Ureter (tissue), 1 donor: Measurements from ENCODE around the gene CNTNAP5. TPM values are rescaled to one million over a fixed set of nuclear protein-coding genes. Genes with fewer than 3 reads are reported as not detected.

Experiments used
- DNase-seq: peaks from one replicate; pipeline ENCODE4 v3.0.0-alpha.2; 2020; ENCODE audit warnings: low spot score
- total RNA-seq: library from RNA; stranded (reverse); gene quantifications from one replicate; pipeline ENCODE4 v1.2.4, GENCODE V29; 2023
- donor health status: DM: yes; HTN: yes; CAD: no.

The CNTNAP5 gene
- total RNA-seq, 1 donor from 2014 or later, result 1.5 TPM

GRCh38 chr2:124153713-124154112 is 128.6 kb downstream of the CNTNAP5 start:
- no peak for DNase-seq

DNA sequence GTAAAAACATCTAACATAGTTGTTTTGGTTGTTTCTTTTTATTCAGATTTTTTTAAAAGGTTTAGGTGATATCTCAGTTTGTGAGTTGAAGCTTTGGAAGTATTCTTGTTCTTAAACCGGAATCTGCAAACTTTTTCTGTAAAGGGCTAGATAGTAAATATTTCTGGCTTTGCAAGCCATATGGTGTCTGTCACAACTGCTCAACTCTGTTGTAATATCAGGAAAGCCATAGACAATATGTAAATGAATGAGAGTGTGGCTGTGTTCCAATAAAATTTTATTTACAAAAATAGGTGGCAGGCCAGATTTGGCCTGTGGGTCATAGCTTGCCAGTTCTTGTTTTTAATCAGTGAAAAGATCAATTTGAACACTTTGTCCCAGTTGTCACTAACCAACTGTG is 134.1 kb downstream of the CNTNAP5 start:
- no peak for DNase-seq

DNA sequence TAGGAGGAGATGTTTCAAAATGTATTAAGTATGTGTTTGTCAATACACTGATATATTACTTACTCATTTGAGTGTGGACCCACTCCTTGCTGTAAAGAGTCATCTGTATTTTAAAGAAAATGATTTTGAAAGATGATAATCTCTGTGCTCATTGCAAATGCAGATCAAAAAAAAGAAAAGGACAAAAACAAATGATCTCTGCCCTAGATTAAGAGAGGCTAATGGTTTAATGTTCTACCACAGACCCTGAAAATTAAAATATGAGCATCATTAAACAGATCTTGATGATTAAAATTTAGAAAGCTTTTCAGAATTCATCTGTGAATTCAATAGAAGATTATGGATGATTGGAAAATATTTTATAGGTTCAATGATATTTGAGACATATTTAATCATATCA is 136.5 kb downstream of the CNTNAP5 start:
- DNase-seq, result no peak

GRCh38 chr2:124162256-124162655 is 137.2 kb downstream of the CNTNAP5 start:
- DNase-seq, result no peak

GRCh38 chr2:124163840-124164239 is 138.8 kb downstream of the CNTNAP5 start:
- DNase-seq, result no peak

GRCh38 chr2:124165698-124166097 is 140.6 kb downstream of the CNTNAP5 start:
- no peak for DNase-seq

- DNase-seq, result no peak
These were observed 146.5 kb downstream of the CNTNAP5 start for GRCh38 chr2:124171472-124172063.

- no peak for DNase-seq
These were observed 153.6 kb downstream of the CNTNAP5 start for GRCh38 chr2:124178719-124179118.

GRCh38 chr2:124180635-124181034 is 155.5 kb downstream of the CNTNAP5 start:
- DNase-seq, result no peak

DNA sequence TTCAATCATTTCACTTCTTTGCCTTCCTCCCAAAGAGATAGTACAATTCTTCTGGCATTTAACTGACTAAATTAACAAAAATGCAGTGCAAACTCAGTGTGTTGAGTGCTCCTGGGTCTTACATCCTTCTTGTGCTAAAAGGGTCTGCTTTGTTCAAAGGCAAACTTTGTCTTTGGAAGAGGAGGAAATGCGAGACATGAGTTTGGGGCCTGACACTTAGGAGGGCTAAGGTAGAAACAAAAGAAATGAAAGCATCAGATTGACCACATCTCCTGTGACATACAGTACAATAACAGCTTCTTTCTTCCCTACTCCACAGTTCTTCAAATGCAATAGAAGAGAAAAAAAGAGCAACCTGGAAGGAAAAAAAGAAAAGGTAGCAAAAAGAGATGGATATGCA is 161.7 kb downstream of the CNTNAP5 start:
- DNase-seq, result no peak

- no peak for DNase-seq
These were observed 162.9 kb downstream of the CNTNAP5 start for GRCh38 chr2:124187948-124188347.

DNA sequence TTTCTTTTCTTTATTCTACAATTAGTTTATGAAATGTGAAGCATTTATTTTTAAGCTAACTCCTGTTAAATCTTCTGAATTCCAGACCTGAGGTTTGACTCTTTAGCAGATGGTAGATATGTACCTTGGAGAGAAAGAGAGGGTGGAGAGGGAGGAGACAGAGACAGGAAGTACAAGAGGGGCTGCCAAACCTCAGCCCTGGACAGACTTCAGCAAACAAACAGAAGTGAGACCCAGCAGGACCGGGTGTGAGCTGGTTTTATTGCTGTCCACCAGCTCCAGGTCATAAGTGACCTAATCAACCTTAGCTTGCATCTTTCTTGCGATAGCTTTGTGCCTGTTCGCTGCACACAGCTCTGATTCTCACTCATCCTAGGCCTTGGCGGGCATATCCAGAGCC is 168.6 kb downstream of the CNTNAP5 start:
- no peak for DNase-seq

DNA sequence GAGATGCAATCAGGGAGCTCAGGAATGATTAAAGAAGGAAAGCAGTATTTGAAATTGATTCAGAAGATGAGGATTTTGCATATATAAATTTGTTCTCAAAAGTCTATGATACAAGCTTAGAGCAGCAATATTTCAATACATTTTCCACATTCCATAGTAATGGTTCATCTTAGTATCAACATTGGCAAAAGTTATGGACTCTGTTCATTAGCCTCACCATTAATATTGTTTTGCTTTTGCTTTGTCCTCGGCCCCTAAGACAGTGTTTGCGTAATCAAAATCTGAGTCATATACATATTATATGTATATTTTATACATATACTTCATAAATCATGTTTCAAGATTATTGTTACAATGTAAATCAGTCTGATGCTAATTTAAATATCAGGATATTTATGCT is 176.6 kb downstream of the CNTNAP5 start:
- DNase-seq, result no peak

DNA sequence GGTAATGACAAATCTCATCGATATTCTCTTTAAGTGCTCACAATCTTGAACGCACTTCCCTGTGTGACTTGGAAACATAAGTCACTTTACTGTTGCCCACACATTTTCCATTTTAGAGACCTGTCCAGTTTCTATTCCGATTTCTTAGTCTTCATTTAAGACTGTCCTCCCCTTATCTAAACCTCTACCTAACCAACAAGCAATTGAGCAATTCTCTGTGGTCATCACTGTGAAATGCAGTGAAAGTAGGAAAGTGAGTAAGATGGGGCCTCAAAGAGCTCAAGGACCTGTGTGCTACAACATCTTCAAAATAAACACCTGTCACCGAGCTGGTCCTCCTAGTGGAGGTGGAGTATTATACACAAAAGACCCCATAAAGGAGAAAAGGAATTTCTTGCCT is 184.4 kb downstream of the CNTNAP5 start:
- no peak for DNase-seq

GRCh38 chr2:124211461-124211860 is 186.4 kb downstream of the CNTNAP5 start:
- no peak for DNase-seq

DNA sequence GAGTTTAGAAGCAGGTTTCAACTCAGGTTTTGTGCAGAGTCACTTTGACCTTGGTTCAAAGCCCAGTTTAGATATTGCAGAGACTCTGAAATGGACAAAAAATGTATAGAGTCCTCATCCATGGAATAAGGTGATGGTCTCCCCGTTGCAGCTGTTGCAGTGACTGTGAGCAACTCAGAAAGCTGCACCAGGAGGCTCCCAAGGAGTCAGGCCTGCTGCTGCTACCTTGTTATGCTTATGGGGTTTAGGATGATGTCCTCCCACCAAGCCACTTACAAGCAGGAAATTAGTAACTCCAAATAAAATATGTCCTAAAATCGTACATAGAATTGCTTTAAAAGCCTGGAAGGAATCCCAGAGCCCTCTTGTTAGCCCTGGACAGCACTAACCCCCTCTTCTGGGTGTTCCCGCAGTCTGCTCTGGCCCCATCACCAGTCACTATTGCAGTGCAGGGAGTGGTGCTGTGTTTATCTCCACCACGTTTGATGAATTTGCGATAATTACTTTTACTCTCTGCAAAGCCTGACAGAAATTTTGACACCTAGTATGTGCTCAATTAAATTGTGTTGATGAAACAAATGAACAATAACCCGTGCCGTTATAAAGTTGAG is 189.0 kb downstream of the CNTNAP5 start:
- DNase-seq, result no peak

GRCh38 chr2:124246170-124246569 is 221.1 kb downstream of the CNTNAP5 start:
- no peak for DNase-seq

DNA sequence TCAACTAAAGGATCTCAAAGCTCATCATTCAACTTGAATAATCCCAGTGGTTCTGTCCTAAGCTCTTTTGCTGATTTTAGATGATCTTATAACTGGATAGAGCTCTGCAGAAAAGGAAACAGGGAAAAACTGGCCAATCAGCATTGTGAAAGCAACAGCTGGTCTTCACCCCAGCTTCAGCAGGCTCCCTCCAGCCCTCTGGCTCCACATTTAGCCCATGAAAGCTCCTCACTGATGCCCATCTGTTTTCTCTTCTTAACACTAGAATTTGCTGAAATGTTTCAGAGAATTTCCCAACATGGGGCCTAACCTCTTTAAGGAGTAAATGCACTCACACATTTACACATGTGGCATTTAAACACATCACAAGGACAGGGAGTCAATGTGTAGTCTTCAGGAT is 223.3 kb downstream of the CNTNAP5 start:
- DNase-seq, result no peak

- no peak for DNase-seq
These were observed 225.3 kb downstream of the CNTNAP5 start for GRCh38 chr2:124250433-124250832.

GRCh38 chr2:124254621-124255020 is 229.5 kb downstream of the CNTNAP5 start:
- no peak for DNase-seq

DNA sequence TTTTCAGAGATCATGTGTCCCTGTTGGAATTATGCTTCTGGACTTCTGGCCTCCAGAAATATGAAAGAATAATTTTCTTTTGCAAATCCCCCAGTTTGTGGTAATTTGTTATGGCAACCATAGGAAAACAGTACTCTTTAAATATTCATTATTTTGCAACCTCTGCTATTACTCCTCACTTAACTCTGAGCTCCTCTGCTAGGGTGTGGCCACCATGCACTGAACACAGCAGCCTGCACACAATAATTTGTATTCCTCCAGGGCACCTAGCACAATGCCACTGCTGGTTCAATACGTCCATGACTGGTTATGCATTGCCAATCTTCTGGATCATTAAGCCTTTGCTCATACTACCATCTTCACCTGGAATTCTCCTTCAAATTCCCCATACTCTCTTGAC is 232.0 kb downstream of the CNTNAP5 start:
- no peak for DNase-seq

- DNase-seq, result no peak
These were observed 233.2 kb downstream of the CNTNAP5 start for GRCh38 chr2:124258140-124258880.

DNA sequence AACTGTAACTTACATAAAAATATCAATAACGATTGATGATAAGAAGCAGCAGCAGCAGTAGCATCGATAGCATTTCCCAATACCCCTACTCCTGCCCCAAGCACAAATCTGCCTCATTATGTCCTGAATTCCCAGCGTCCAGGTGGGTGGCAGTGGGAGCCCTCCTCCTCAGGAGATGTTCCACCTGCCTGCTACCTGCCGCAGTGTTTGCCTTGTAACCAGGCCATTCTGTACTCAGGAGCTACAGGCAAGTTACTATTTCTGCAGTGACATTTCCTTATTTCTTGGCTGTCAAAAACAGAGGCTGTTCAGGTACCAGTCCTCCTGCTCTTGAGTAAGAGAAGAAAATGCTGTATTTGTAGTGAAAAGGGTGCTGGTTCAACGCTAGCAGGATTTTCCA is 236.4 kb downstream of the CNTNAP5 start:
- no peak for DNase-seq
